Measurements from ENCODE around the gene C4BPB.
"Not testable (repeated sequence)": the region's sequence is repeated elsewhere in the genome, so short reads cannot be mapped to it uniquely, and the experiment has no call there.

C4BPB gene, protein sequence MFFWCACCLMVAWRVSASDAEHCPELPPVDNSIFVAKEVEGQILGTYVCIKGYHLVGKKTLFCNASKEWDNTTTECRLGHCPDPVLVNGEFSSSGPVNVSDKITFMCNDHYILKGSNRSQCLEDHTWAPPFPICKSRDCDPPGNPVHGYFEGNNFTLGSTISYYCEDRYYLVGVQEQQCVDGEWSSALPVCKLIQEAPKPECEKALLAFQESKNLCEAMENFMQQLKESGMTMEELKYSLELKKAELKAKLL

DNA sequence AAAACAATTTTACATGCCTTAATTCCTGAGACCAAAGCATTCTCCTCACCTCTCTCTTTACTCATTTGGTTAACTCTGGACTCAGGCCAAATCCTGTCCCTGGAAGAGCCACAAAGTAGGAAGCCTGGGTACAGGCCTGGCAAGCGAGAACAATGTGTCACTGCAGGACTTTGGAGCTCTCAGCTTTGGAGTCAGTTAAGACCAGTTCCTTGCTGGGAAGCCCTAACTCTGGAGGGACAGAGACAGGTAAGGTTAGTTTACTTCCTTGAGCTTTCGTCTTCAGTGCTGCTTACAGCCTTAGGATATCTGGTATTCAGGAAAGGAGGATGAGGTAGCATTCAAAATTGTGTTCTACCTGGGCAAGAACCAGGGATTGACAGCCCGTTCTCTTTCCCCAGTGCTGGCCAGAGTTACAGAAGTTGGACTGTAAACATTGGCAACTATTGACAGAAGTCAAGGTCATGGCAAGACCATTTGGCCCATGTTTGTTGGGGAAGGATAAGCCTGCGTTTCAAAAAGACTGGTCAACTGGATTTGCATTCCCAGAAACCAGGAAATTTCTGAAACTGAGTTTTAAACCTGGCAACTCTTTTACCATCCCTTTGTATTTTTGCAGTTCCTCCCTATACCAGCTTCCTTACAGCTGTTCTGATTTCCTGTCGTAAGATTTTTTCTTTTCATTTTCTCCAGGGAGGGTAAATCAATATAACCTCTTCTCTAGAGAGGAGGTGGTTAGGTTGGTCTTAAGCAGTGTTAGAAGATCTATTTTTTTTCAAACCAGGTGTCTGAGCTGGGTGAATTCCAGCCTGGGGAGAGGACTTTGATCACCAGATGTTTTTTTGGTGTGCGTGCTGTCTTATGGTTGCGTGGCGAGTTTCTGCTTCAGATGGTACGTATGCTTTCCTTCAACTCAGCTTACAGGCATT, at the start of gene C4BPB:
Gene C4BPB (plus strand): TSS at position 160 of the 926 bp plus-strand sequence. CDS start 672 bp downstream, at position 832.
- no peak for DNase-seq (ENCODE audit: low read depth)

DNA sequence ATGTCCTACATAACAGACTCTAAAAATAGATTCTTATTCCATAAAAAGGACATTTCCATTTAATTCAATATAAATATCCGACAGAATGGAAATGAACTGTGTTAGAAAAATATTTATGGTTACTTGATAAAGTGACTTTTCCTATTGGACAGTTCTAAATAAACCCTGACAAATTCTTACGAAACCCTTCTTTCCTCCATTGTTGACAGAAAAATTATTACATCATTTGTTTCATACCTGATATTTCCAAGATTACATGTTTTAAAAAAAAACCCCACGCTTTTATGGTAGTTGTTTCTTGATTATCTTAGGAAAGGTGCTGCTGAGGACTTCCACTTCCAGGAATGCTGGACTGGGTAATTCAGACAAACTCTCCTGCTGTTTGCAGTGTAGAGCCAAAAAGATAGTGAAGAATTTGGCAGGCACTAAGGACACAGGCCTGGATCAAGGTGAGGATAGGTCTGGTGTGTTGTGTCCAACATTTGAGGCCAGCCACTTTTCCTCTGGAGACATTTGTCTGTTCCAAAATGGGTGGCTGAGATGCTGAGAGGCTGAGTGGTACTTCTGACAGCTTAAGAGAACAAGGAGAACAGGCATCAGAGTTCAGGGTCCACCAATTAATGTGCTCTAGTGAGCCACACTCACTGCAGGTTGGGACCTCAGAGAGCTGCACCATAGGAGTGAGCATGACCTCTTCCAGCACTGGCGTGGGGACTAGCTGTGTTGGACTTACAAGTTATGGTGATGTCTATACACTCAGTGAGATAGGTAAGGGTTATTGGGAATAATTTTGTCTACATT, 49.1 kb upstream of the C4BPB start:
- no peak for DNase-seq (ENCODE audit: low read depth)

DNA sequence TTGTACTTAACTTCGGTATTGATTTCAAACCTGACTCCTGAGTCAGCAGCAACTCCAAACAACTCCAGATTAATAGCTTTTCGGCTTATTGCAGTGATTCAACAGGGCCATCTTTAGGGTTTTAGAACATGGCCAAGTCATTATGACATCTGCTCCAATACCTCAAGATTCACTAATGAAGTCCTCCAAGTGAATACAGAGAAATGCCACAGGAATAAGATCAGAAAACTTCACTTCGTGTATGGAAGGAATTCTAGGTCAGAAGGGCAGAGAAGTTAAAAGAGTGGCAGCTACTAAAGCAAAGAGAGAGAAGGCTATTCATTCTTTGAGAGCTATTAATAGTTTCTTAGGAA, 48.5 kb upstream of the C4BPB start:
- DNase-seq (ENCODE audit: low read depth), result no peak

DNA sequence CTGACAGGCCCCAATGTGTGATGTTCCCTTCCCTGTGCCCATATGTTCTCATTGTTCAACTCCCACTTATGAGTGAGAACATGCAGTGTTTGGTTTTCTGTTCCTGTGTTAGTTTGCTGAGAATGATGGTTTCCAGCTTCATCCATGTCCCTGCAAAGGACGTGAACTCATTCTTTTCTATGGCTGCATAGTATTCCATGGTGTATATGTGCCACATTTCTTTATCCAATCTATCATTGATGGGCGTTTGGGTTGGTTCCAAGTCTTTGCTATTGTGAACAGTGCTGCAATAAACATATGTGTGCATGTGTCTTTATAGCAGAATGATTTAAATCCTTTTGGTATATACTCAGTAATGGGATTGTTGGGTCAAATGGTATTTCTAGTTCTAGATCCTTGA, 47.3 kb upstream of the C4BPB start:
- not testable (repeated sequence) for DNase-seq (ENCODE audit: low read depth)

DNA sequence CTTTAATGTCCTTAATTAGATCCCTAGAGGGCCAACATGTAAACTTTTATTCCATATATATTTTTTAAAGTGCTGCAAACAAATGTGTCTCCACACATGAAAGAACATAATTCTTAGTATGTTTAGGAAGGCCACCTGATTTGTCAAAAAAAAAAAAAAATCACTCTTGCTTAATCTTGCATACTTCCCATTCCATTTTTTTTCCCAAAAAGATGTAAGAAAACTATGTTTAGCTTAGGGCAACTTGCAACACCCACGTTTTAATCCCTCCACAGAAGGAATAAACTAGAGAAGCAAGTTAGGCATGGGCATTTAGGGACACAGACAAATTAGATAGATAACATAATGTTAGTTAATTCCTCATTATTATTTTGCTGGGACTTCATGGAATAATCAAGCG, 43.2 kb upstream of the C4BPB start:
- no peak for DNase-seq (ENCODE audit: low read depth)

DNA sequence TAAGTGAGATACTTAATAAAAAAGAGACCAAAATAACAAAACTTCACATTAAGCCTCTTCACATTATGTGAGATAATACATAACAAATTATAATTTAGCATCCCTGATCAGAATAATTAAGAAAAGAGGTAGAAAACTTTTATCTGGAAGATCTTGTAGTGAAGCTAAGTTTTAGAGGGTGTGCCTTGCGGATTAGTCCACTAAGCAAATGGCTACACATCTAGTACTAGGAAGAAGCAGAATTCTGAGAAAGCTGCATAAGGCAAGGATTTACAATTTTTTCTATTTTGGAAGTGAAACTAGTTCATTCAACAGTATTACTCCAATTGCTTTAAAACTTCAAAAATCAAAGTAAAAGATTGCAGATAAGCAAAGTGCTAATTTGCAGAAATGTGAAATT, 41.2 kb upstream of the C4BPB start:
- DNase-seq (ENCODE audit: low read depth), result no peak

DNA sequence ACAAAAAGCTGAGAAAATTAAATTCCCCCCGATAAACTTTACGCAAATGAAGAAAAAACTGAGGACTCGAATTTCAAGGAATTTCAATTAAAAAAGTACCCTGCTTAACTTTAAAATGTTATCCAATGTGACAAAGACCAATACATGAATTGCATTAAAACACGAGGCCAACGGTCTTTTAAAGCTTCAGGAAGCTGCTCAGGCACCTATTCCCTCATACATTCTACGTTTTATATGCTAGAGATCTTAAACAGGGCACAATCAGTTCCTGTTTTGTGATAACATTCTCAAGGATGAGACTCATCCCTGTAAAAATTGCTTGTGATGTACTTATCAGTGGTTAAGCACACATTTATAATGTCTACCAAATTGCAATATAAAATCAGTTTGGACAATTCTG, 40.6 kb upstream of the C4BPB start:
- DNase-seq (ENCODE audit: low read depth), result no peak

DNA sequence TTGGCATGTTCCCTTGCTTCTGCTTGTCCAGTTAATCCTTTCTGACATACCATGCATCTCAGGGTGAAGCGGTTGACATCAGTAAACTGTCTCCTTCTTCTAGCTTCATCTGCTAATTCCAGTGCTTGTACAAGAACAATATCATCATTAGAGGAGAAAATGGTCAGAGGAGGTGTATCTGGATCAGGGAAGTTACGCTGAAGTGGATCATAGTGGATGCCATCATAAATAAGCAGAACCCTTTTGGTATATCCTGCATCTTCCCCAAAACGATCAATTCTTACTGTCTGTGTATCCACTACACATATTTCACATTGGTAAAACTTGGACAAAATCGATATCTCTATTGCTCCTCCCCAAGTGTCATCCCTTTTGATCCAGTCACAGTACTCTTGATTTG, 39.6 kb upstream of the C4BPB start:
- DNase-seq (ENCODE audit: low read depth), result no peak

DNA sequence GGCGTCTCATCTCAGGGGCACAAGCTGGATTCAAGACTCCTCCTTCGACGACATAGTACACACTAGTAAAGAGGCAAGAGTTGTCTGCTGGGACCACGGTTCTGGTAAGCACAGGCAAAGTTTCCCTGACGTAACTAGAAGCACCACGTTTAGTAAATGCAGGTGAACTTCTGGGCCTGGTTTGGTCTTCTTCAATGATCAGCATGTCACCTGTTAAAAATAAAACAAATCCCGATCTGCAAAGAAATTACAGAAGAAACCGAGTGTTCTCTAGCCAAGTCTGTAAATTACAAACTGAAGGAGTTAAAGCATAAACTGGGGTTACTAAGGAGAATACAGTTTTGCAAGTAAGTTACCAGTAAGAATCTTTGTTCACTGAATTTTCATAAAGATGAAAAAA, 39.1 kb upstream of the C4BPB start:
- no peak for DNase-seq (ENCODE audit: low read depth)

DNA sequence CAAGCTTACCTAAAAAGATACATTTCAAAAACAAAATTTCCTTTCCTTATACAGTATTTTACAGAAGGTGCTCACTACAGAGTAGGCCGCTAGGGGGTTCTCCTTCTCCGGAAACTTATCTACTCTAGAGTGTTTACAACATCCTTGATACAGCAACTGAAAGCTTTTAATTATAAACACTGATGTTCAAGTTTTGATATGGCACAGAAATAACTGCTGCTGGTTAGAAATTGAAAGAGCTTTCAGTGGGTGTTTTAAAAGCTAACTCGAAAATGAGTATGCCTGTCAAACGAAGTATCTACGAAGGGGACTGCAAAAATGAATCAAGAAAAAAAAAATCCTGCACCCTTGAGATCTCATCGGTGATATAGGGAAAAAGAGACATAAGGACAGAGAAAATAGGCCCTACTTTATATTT, 38.7 kb upstream of the C4BPB start:
- DNase-seq (ENCODE audit: low read depth), result peak; percentile 8

DNA sequence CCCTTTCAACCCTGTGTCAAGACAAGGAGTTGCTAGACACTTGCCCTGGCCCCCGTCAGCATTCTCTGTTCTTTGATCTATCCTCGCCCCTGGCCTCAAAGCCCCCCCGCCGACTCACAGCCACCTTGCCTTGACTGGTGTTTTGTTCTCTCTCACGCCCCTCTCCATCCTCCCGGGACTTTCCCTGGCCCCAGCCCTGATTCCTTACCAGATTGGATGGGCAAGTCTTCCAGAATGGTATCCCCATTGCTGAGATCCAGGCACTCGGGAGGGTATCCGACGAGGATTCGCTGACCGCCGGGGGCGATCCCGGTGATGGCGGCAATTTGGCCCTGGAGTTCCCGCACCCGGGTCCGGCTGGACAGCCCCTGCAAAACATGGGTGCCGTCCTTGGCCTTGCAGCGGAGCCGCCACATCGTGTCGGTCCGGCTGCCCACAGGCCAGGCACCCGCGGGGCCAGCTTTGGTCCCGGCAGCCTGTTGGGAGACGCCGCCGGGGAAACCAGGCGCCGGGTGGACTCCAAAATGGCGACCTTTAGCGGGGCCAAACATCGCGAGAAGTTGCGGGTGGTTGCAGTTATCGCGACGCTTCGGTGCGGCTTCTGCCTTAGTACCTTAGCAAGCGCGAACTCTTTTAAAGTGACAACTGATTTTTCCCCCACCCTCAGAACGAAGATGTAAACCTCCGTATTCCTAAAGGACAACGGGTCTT, 38.0 kb upstream of the C4BPB start:
- peak; percentile 81 for DNase-seq (ENCODE audit: low read depth)

DNA sequence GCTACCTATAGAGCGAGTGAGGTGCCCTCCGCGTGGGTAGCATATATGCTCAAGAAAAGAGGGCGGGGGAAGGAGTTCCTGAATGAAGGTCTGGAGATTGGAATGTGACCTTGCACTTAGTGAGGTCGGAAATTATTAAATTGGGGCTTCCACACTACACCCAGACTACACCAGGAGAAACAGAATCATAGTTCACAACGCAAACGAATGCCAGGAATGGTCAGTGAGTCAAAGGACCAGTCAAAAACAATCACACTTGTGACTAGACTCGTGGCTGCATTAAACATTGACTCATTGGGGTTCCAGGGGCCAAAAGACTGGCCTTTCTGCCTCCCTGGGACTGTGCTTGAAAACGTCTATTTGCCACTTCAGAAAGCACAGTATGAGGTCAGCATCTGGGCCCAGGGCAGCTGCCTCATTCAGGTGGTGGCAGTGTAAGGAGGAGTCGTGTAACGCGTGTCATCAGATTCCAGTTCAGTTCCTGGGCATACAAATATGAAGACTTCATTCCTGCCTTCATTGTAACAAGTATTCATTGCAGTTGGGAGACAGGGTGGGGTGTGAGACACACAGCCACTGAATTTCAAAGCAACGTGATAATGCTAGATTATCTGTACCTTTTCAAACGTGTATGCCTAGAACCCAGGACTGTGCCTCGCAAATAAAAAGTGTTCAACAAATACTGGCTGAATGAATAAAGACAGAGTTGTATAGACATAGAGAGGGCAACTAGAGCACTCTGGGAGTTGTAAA, 37.3 kb upstream of the C4BPB start, which contains the start of gene YOD1:
Gene YOD1 (minus strand): TSS at position 18 of the 753 bp plus-strand sequence. CDS start 178 bp downstream, outside the sequence.
- DNase-seq (ENCODE audit: low read depth), result no peak

DNA sequence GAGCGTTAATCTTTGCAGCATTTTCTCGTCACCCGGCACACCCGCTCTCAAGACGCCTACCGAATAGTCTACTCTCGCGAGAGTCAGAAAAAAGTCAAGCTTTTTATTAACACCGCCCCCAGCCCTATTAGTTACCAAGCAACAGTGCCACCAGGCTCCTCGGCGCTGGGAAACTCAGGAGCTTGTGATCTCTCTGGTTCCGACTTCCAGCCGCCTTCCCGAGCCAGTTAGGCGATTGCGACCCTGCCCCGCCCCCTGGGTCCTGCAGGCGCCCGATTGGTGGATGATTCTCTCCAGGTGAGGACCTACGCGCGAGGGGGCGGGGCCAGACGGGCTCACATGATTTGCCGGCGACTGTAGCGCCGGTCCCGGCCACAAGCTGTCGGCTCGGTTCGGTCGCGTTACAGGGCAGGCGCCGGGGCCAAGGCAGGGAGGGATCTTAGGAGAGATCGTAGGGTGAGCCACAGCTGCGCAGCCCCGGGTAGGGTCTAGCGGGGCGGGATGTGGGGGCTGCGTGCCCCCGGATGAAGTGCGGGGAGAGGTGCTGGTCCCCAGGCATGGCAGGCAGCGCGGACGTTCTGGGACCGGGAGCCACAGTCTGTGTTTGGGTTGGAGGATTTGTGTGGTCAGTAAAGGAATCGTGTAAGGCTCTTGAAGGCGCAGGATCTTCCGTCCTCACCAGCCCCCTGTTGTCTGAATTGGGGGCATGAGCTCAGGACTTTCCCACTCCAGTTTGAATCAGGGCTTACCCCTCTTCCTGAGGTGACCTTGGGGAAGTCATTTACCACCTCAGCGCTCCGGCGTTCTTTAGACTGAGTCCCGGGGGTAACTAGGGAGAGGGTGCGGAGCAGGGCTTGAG, 35.5 kb upstream of the C4BPB start, which contains the start of gene PFKFB2:
Gene PFKFB2 (plus strand): TSS at position 365 of the 859 bp plus-strand sequence. CDS start 1,443 bp downstream, outside the sequence.
- DNase-seq (ENCODE audit: low read depth), result peak; percentile 89

DNA sequence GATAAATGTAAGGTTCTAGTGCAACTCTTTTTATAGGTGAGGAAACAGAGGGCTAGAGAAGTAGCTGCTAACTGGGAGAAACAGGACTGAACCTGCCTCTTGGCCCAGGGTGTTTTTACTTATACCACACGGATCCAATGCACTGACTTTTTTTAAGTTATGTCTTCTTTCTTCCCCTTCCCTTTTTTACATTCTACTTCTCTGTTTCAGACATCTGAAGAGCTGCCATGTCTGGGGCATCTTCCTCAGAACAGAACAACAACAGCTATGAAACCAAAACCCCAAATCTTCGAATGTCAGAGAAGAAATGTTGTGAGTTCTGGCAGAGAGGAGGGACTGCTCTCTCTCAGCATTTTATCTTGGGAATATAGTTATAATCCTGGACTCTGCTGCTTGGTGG, 34.2 kb upstream of the C4BPB start:
- DNase-seq (ENCODE audit: low read depth), result no peak

DNA sequence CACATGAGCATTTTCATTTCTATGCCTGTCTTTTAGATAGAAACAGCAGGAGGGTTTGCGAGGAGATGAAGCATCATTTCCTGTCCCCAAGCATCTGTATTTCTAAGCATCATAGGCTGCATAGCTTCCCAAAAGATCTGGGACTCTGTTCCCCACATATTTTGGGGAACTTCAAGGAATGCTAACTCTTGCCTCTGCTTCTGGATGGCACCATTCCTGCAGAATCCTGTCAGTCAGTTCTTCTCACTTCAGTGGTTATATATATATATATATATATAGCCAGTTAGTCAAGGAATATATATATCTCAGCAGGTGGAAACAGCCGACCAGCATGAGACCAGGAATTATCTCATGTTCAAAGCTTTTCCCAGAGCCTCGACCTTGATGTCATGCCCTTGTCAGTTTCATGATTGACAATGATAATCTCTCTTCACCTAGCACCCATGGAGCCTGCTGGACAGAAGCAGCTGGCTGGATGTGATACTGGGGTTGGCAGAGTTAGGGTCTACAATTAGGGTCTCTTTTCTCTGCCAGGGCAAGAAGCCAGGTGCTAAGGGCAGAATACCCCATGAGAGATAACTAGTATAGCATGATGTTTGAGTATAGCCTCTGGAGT, 33.2 kb upstream of the C4BPB start:
- no peak for DNase-seq (ENCODE audit: low read depth)

DNA sequence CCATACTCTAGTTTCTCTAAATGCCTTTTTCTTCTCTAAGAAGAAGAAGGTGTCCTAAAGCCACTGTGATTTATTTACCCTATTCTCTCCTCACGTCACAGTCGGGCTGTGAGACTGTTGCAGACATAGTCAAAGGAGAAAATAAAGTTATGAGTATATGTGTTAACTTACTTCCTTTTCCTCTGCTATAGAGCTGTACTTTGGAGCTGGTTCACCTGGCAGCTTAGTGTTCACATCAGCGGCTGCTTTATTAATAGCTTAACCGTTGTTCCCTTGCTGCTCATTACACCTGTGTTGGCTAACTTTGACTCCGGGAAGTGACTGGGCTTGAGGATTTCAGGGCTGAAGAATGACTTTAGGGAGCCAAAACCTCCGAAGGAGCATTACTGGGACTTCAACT, 32.0 kb upstream of the C4BPB start:
- no peak for DNase-seq (ENCODE audit: low read depth)

DNA sequence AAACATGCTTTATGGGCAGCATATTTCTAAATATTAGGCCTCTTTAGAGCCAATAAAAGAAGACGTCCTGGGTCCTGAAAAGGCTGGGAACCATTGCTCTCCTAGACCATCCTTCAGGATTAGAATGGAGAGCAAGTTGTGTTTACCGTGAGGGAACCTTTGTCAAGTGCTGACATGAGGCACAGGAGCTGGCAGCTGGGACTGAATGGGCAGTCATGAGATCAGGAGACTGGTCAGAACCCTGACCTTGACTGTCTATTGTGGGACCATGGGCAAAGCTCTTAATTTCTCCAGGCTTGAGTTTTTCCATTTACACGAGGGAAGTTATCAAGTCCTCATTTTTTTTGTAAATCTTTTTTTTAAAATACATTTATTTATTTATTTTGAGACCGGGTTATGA, 30.4 kb upstream of the C4BPB start:
- DNase-seq (ENCODE audit: low read depth), result no peak

DNA sequence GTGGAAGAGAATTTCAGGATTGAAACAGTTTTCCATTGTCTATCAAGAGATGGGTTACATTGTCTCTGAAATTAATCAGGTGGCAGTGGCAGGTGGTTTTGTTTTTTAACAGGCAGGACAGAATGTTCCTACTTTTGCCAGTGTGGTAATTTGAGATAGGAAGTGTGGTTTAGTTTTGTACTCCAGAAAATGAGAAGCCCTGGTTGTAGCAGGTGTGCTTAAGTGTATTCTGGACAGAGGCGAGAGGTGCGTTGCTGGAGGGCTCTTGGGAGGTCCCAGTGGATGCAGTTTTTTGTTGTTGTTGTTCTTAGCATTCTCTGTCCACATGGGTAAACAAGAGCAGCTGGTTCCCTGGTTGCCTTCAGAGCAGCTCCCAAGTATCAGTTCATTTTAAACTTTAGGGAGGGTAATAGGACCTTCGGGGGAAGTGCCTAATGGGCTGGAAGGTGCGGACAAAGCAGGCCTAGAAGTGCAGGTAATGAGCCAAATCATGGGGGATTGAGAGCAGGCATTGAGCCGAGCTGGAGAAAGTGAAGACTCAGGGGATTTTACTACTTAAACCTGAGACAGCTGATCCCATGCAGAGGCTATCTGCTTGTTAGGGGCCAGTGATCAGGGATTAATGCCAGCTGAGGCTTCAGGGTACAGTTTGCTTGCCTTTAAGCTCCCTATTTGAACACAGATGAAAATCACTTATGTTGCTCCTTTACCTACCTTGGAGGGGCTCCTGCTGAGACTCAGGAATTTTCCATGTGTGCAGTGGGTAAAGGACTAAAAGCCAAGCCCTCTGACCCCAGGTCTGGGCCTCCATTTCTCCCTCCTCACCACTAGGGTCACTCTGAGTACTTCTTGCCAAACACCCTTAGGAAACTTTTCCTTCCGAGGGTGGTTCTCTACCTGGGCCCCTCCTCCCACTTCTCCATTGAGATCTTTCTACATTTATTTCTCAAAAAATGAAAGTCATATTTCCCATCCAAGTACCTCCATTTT, 29.5 kb upstream of the C4BPB start:
- no peak for DNase-seq (ENCODE audit: low read depth)
